HG02870 (cell line): ENCODE results near the gene SNX2.
A peak's percentile ranks its signal among the peaks of the same experiment; 100 is the strongest.
"Not testable (repeated sequence)": the region's sequence is repeated elsewhere in the genome, so short reads cannot be mapped to it uniquely, and the experiment has no call there.

Experiments
- ATAC-seq: cut with Tn5 transposase; IDR thresholded peaks from one replicate; pipeline ENCODE4 v1.9.1; 2021; ENCODE audit warnings: mild to moderate bottlenecking, moderate library complexity; ENCODE audit not compliant: unreplicated experiment

Gene SNX2, protein sequence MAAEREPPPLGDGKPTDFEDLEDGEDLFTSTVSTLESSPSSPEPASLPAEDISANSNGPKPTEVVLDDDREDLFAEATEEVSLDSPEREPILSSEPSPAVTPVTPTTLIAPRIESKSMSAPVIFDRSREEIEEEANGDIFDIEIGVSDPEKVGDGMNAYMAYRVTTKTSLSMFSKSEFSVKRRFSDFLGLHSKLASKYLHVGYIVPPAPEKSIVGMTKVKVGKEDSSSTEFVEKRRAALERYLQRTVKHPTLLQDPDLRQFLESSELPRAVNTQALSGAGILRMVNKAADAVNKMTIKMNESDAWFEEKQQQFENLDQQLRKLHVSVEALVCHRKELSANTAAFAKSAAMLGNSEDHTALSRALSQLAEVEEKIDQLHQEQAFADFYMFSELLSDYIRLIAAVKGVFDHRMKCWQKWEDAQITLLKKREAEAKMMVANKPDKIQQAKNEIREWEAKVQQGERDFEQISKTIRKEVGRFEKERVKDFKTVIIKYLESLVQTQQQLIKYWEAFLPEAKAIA

DNA sequence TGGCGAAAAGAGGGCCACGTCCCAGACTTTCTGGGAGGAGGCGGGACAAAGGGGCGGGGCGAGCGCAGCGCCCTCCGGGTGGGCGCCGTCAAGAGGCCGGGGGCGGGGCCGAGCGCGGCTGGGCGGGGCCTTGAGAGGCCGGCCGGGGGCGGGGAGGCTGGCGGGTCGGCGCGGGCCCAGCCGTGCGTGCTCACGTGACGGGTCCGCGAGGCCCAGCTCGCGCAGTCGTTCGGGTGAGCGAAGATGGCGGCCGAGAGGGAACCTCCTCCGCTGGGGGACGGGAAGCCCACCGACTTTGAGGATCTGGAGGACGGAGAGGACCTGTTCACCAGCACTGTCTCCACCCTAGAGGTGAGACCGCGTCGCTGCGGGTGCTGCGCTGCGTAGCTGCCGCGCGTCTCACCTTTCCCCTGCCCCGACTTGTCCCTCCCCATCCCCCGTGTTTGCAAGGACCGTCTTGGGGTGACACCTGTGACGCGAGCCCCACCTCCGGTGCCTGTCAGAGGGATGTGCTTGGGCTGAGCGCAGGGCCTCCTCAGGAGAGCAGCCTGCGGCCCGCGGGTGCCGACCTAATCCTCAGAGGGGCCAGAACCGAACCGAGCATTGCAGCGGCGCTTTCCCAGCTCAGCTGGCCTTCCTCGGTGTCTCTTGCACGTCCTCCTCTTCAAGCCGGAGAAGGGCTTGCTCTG lies at the start of gene SNX2:
SNX2 (plus strand) TSS at position 220 of the 689 bp plus-strand sequence; CDS start at position 244, 24 bp downstream.
- ATAC-seq = peak; percentile 81

DNA sequence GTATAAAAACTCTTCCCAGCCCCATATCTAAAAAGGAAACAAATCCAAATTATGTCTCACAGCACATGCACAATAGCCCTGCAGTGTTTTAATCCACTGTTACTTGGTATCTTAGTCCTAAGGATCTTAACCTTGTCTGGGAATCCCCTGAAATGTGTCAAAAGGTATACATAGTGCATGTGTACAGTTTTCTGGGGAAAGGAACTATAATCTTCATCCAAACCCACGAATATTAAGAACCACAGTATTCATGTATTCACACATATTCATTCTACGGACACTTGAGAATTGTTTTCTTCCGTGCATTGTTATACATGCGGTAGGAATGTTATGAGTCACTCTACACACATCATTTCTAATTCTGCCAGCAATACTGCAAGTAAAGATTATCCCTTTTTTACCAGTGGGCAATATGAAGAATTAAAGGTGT lies 47.8 kb upstream of the SNX2 start:
- ATAC-seq = peak; percentile 62

DNA sequence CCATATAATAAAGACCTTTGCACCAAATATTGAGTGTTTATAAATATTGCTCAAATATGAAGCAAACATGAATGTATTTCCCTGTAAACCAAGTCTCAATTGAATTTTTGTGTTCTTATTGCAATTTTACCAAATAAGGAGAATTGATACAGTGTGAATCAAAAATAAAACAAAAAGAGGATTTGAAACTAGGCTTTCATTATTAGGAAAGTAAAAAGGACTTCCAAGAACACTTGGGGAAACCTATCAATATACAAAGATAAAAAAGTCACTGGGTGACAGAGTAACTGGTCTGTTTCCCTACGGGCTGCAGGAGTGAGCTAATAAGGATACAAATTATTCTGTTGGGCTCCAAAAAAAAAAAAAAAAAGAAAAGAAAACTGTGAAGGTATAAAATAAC lies 44.8 kb upstream of the SNX2 start:
- peak; percentile 32 for ATAC-seq

DNA sequence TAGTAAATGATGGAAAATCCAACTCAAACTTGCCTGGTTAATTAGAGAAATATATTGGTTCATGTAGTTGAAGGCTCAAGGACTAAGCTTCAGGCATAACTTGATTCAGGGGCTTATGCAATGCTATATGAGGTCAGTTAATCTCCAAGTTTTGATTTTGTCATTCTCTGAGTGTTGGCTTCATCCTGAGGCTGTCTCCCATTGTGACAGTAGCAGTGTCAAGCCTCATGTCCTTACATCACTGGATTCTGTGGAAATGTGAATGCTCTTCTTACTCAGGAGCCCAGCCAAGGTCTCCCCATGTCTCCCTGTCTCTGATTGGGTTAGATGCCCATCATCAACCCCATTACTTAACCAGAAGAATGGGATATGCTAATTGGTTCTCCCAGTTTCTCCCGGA lies 44.4 kb upstream of the SNX2 start:
- ATAC-seq = no peak

DNA sequence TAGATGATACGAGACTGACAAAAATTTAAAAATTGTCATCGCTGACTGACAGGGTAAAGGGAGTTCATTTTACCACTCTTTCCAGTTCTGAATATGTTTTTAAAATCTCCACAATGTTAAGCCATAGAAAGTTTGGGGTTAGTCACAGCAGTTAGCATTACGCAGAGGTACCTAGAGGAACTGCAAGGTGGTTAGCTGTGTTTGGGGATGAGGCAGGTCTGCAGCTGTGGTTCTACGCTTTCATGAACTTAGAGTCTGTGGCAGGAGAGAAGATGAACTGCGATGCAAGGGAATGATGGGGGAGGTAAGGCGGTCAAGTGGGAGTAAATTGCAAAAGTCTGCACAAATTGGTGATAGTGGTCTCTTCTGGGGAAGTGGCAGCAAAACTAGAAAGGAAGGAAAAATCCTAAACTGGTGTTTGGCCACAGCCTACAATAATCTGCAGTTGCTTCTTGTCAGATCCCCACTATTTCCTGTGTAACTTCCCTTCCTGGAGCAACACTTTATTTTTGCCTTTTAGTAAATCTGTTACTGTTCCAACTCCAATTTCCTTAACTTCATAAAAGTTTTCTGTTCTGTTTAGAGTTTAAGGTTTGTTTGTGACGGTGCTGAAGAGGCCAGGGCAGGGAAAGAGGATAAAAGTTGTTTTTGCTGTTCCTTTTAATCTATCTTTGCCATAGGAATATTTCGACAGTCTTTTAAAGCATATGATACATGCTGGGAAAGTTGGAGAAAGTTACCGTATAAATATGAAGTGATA lies 38.6 kb upstream of the SNX2 start:
- ATAC-seq = peak; percentile 90

DNA sequence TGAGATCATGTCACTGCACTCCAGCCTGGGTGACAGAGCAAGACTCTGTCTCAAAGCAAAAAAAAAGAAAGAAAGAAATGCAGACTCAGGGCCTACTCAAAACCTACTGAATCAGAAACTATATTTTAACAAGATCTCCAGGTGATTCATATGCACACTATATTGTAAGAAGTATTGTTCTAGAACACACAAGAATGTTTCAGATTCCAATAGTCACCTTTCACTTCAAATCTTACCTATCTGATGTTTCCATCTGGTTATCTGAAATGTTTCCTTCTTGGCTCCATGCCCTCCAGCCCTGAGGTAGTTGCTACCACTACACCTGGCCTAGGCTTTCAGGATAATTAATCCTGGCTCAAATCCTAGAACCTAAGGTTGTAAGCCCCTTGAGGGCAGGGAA lies 36.8 kb upstream of the SNX2 start:
- ATAC-seq = no peak

DNA sequence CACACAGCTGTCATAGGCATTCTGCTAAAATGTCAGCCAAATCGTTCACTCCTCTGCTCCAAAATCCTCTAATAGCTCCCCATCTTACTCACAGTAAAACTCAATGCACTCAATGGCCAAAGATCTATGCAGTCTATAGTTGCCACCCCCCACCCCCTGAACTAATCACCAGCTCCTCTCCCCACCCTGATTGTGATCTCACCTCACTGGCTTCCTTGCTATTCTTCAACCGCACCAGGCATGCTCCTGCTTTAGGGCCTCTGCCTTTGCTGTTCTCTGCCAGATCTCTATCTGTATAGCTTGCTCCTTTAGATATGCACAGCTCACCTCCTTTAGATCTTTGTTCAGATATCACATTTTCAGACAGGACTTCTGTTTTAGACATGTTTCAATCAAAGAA lies 33.2 kb upstream of the SNX2 start:
- ATAC-seq = no peak

DNA sequence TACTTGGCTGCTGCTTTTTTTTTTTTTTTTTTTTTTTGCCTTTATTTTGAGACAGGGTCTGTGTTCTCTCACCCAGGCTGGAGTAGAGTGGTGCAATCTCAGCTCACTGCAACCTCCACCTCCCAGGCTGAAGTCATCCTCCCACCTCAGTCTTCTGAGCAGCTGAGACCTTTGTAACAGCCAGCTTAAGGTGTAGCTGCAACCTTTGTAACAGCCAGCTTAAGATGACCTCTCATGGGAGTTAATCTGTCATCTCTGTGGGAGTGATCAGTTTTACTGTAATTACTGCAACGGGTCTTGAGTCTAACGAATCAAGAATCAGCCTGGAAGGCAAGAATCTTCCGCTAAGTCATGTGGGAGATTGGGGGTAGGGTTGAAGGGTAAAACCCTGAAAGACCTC lies 31.6 kb upstream of the SNX2 start:
- ATAC-seq = no peak

DNA sequence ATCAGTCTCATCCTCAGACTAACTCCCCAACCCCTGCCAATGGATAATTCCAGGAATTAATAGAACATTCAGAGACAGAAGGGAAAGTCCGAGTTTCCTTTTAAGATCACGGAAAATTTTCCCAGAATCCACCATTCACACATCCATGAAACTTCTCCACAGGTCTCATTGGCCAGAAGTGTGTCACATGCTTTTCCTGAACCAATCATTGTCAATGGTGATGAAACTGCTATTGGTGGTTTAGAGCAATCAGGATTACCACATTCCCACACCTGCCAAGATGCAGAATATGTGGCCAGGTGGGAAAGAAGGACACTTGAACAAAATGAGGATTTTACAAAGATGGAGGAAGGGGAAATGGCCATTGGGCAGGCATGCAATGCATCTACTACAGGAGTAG lies 29.3 kb upstream of the SNX2 start:
- no peak for ATAC-seq

DNA sequence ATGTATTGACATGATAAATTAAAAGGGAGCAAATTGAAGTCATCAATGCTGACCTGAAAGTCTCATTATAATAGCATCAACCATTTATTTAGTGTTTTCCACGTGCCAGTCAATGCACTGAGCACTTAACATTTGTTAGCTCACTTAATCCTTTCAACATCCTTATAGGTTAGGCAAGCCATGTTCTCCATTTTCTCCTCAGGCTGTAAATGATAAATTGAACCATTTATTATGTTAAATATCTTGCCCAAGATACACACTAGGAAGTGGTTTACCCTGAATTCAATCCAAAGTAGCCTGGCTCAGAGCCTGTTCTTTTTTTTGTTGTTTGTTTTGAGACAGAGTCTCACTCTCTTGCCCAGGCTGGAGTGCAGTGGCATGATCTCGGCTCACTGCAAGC lies 25.0 kb upstream of the SNX2 start:
- ATAC-seq = no peak

DNA sequence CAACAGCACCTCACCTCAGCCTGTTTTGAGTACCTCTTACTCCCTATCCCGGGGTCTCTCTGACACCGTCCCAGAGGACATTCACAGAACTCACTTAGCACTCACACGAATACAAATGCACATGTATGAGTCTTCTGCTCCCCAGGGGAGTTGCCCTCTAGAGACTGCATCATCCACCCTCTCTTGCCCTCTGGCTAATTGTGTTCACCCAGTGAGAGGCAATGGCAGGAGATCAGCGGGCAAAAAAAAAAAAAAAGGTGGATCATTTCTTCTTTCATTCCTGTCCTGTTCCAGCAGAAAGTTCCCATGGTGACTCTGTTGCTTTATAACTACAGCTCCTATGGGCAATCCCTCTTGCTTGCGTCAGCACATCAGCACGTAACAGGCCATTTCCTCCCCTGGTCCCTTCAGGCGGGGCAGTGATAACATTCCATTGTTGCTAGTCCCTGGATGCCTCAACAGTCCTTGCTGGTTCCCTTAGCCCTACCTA lies 23.5 kb upstream of the SNX2 start:
- no peak for ATAC-seq

DNA sequence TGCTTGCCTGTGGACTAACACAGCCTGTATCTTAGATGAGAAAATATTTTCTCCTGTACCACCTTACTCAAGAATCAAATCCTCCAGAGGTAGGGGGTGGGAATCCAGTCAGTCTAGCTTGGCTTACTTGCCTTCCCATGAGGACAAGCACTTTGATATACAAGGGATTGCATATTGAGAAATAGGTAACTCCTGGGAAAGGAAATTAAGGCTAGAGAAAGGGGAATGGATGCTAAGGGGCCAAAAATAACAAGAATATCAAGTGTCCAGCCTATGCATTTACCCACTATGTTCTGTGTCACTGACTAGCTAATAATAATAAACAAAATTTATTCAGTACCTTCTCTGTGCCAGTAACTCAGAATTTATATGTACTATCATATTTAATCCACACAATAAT lies 21.4 kb upstream of the SNX2 start:
- ATAC-seq = no peak

DNA sequence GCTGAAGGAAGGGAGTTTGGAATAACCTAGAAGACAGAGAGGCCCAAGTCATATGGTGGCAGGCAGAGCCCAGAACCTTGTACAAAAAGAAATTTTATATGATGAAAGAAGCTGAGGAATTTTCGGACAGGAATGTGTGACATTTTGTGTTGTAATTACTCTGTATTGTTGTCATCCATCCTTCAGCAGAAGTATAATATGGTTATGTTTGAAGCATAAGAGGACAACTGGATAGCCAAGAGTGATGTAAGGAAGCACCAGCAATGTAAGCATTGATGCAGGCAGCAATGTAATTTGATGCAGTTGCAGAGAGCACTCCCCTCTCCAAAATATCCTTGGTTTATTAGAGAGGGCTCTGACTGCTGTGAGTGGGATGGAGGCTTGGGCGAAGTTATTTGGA lies 19.1 kb upstream of the SNX2 start:
- ATAC-seq = no peak

DNA sequence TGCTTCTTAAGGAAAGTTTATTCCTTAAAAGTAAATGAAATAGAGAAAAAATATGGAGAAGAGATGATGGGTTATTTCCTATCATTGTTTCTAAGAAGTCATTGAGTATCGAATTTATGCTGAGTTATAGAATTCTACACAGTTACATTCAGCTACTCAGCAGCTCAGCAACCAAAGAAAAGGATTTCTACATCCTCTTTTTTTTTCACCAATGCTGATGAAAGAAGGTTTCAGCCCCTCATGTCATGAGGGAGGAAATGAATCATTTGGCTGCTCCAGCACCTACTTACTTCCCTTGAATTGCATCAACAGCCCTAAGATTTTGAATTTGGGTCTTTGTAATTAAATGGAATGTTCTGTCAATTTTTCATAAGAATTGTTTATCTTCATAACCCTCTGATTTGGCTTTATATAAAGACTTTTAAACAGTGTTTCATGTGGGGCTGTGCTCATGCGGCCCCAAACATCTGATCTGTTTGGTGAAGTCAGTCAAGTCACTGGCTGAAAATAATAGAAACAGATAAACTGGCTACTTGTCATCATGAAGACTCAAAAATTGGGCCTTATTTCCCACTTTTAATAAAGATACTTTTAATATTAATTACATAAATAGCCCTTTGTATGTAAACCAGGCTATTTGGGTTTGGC lies 18.5 kb upstream of the SNX2 start:
- peak; percentile 88 for ATAC-seq

DNA sequence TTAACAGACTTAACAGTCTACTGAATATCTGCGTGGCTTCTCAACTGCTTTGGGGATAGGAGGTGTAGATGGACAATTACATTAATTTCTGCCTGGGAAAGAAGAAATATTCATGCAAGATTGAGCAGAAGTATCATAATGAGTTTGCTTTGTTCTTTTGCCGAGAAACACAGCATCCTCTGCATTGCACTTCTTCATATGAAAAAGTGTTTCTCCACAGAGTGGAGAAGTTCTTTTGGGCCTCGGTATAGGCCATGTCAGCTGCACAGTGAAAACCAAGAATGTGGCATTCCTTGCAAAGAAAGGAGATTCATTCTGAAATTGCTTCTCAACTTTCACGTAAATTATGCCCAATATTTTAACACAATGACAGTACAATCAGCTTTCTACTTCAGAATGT lies 17.6 kb upstream of the SNX2 start:
- ATAC-seq = peak; percentile 71

DNA sequence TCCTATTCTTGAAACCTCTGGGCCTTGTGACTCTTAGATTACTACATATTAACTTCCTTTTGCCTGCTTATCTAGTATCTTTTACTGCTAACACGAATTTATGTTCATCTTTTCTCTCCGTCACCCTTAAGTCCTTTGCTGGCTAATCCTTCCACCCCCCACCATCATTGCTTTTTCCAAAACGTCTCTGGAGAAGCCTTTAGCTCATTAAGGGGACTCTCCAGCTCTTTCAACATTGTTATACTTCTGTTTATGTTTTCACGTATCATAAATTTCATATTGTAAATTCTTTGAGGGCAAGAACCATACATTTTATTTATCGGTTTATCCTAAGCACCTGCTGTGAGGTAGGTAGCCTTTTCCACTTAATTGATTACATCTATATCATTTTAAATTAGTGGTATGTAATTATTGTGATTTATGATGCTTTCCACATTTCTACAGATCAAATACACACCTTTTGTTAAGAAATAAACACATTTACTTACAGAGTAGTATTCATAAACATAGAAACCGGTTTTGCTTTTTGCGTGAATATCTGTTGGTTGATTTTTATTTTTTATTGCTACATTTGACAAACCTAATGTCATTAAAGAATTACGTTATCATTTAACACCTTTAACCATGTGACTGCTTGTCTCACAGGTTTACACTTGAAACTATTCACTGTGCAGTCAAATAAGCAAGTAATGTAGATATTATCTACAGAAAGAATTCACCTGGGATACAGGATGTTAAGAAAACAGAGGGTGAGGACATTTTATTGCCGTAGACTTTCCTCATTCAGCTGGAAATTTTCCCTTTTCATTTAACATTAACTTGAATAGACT lies 15.4 kb upstream of the SNX2 start:
- no peak for ATAC-seq

DNA sequence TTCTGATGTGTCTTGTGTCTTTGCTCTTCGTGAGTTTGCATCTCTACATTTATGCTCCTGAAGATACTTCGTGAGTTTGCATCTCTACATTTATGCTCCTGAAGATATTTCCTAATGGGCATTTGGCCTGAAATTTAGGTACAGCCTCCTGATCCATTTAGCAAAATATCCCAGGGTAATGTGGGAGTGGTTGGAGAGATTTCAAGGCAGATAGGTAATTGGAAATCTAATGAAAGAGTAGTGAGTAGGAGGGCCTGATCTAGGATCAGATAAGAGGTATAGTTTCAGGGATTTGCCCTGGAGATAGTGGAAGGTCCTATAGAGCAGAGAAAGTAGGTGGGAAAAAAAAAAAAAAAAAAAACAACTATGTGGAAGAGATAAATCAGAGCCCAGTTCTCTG lies 14.6 kb upstream of the SNX2 start:
- no peak for ATAC-seq

DNA sequence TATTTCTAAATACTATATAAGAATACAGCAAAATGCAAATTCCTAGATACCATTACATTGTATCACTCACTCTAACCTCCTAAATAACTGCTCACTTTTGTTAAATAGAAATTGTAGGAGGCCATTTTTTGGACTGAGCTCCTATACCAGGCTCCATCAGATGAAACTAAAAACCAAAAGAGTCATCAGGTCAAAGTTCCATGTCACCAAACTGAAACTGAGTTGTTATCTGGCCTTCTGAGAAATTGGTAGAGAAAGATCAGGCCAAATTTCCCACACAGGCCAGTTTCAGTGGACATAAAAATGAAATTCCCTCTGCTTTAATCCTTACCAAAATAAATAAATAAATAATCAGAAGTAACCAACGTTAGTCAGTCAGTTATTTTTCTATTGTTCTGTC lies 13.8 kb upstream of the SNX2 start:
- ATAC-seq = no peak

DNA sequence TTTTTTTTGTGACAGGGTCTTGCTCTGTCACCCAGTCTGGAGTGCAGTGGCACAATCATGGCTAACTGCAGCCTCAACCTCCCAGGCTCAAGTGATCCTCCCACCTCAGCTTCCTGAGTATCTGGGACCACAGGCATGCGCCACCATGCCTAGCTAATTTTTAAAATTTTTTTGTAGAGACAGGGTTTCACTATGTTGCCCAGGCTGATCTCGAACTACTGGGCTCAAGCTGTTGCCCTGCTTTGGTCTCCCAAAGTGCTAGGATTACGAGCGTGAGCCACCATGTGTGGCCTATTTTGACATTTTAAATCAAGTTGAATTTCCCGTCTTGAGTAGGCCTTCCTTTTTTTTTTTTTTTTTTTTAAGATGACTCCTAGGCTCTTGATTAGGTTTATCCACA lies 13.0 kb upstream of the SNX2 start:
- ATAC-seq = not testable (repeated sequence)

DNA sequence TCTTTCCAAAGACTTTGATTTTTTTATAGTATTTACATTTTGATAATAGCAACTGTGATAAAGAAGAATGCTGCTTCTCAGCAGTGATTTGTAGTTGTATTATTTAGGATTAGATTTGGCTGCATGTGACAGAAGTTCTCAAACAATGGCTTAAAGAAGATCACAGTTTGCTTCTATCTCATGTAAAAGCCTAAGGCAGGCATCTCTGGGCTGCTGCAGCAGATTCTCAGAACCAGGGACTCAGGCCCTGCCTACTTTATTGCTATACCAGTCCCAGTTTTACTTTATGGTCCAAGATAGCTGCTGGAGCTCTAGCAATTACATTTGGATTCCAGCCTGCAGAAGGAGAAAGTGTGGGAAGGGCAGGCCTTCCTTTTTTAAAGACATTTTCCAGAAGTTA lies 8.8 kb upstream of the SNX2 start:
- no peak for ATAC-seq
